Fibroblast of skin of right quadriceps (primary cell): ENCODE measurements around the gene HLA-DRB1.
"Not testable (repeated sequence)": the region's sequence is repeated elsewhere in the genome, so short reads cannot be mapped to it uniquely, and the experiment has no call there.

Experiments
- DNase-seq: peaks from one replicate; pipeline ENCODE4 v3.0.0-alpha.2; 2013

Gene HLA-DRB1

GRCh38 chr6:32589596-32590449, at the start of gene HLA-DRB1:
Gene HLA-DRB1, minus strand, starts transcription at chr6:32589848. Its CDS starts 106 bp downstream, at chr6:32589742.
- no peak for DNase-seq

GRCh38 chr6:32638532-32639219, 49.0 kb upstream of the HLA-DRB1 start:
- no peak for DNase-seq

GRCh38 chr6:32637883-32638282, 48.2 kb upstream of the HLA-DRB1 start:
- DNase-seq: no peak

GRCh38 chr6:32637219-32637880, 47.7 kb upstream of the HLA-DRB1 start, which contains the start of gene HLA-DQA1:
Gene HLA-DQA1, plus strand, starts transcription at chr6:32637406. Its CDS starts 53 bp downstream, at chr6:32637459.
- DNase-seq: no peak

- DNase-seq: no peak
These were observed 46.0 kb upstream of the HLA-DRB1 start for GRCh38 chr6:32635526-32636123.

GRCh38 chr6:32629793-32630192, 40.1 kb upstream of the HLA-DRB1 start:
- DNase-seq: not testable (repeated sequence)

GRCh38 chr6:32627831-32628230, 38.2 kb upstream of the HLA-DRB1 start:
- no peak for DNase-seq

- DNase-seq: no peak
These were observed 37.6 kb upstream of the HLA-DRB1 start for GRCh38 chr6:32627249-32627648.

- no peak for DNase-seq
These were observed 35.5 kb upstream of the HLA-DRB1 start for GRCh38 chr6:32625137-32625536.

- no peak for DNase-seq
These were observed 34.9 kb upstream of the HLA-DRB1 start for GRCh38 chr6:32624565-32624964.

- no peak for DNase-seq
These were observed 34.0 kb upstream of the HLA-DRB1 start for GRCh38 chr6:32623693-32624092.

- DNase-seq: peak; percentile 29
These were observed 33.1 kb upstream of the HLA-DRB1 start for GRCh38 chr6:32622545-32623401.

GRCh38 chr6:32621372-32621771, 31.7 kb upstream of the HLA-DRB1 start:
- DNase-seq: no peak

GRCh38 chr6:32617751-32618150, 28.1 kb upstream of the HLA-DRB1 start:
- no peak for DNase-seq

- DNase-seq: no peak
These were observed 26.4 kb upstream of the HLA-DRB1 start for GRCh38 chr6:32615885-32616532.

- no peak for DNase-seq
These were observed 24.9 kb upstream of the HLA-DRB1 start for GRCh38 chr6:32614366-32615081.

- DNase-seq: no peak
These were observed 23.8 kb upstream of the HLA-DRB1 start for GRCh38 chr6:32613475-32613874.

GRCh38 chr6:32610682-32611296, 21.1 kb upstream of the HLA-DRB1 start:
- DNase-seq: no peak

- DNase-seq: peak; percentile 89
These were observed 20.3 kb upstream of the HLA-DRB1 start for GRCh38 chr6:32609731-32610640.
